Midbrain (tissue), 1 donor: Measurements from ENCODE around the gene DIP2C.
"Not testable (repeated sequence)": the region's sequence is repeated elsewhere in the genome, so short reads cannot be mapped to it uniquely, and the experiment has no call there.

Experiments used
- DNase-seq: peaks from one replicate; lab custom pipeline; 2025; lab: John Stamatoyannopoulos, UW

DIP2C gene

GRCh38 chr10:278707-279106 is 410.8 kb downstream of the DIP2C start:
- no peak for DNase-seq

DNA sequence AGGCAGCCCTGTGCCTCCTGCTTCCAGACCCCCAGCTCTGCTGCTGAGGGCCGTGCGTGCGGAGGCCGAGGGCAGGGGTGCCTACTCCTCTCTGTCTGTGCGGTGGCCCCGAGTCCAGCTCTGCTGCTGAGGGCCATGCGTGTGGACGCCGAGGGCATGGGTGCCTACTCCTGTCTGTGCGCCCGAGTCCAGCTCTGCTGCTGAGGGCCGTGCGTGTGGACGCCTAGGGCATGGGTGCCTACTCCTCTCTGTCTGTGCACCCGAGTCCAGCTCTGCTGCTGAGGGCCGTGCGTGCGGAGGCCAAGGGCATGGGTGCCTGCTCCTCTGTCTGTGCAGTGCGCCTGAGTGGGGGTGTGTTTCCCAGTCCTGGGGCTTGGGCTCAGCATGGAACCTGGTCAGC is 411.5 kb downstream of the DIP2C start:
- DNase-seq, result no peak

DNA sequence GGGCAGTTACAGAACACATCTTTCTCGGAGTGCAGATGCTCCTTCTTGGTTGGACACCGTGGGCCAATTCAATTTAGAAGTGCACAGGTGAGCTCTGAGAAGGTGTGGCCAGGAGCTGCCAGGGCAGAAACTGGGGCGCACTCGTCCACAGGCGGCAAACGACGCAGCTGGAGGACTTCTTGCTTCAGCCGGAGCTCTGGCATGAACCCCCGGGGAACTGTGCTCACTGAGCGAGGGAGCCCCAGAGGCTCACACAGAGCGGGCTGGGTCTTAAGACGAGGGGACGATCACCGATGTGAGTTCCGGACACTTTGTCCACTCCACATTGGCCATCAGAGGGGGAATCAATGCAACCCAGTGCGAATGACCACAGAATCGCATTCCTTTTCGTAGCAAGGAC is 413.8 kb downstream of the DIP2C start:
- DNase-seq, result no peak

- DNase-seq, result no peak
These were observed 414.6 kb downstream of the DIP2C start for GRCh38 chr10:274866-275265.

- no peak for DNase-seq
These were observed 416.4 kb downstream of the DIP2C start for GRCh38 chr10:273088-273487.

GRCh38 chr10:271722-272121 is 417.7 kb downstream of the DIP2C start:
- DNase-seq, result no peak

DNA sequence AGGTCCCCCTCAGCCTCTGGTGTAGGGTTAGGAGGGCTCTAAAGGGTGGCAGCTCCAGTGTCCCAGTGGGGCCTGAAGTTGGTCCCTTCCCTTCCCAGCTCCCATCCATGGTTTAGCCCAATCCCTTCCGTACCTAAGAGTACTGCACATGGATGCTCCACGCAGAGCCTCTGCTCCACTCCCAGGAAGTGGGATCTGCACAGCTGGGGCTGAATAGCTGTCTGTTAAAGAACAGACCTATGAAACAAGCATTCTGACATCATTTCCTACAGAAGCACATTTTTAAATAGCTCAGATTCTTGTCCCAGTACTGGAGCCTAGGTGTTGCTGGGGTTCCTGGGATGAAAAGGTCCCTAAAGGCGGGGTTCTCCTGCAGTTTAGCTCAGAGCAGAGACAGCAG is 418.3 kb downstream of the DIP2C start:
- no peak for DNase-seq

DNA sequence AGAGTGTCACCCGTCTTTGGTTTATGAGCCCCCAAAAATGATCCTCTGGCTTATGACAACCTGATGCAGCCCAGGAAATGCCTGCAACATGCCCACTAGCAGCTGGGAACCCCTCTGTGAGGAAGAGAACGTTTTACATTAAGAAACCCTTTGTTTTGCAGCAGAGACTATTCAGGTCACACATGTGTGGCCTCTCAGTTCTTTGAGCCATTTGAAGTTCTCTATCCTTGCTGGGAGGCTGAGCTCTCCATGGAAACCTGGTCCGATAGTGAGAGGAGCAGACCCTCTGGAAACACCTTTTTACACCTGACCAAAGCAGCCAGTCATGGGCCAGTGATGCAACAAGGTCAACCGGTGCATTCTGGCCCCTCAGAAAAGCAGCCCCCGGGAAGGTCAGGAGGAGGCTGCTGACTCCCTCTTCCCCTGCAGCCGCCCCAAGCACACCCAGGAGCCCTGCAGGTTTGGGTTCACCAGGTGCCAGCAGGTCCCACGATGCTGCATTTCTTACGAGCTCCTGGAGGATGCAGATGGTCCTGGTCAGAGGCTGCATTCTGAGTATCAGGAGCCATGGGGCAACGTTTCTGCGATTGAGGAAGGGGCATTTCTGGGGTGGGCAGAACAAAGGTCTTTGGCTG is 419.9 kb downstream of the DIP2C start:
- DNase-seq, result no peak

GRCh38 chr10:267705-268104 is 421.8 kb downstream of the DIP2C start:
- DNase-seq, result no peak

GRCh38 chr10:266974-267425 is 422.5 kb downstream of the DIP2C start:
- no peak for DNase-seq

DNA sequence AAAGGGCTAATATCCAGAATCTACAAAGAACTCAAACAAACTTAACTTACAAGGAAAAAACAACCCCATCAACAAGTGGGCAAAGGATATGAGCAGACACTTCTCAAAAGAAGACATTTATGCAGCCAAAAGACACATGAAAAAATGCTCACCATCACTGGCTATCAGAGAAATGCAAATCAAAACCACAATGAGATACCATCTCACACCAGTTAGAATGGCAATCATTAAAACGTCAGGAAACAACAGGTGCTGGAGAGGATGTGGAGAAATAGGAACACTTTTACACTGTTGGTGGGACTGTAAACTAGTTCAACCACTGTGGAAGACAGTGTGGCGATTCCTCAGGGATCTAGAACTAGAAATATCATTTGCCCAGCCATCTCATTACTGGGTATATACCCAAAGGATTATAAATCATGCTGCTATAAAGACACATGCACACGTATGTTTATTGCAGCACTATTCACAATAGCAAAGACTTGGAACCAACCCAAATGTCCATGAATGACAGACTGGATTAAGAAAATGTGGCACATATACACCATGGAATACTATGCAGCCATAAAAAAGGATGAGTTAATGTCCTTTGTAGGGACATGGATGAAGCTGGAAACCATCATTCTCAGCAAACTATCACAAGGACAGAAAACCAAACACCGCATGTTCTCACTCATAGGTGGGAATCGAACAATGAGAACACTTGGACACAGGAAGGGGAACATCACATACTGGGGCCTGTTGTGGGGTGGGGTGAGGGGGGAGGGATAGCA is 423.5 kb downstream of the DIP2C start:
- DNase-seq, result not testable (repeated sequence)

- not testable (repeated sequence) for DNase-seq
These were observed 424.4 kb downstream of the DIP2C start for GRCh38 chr10:265074-265440.

- not testable (repeated sequence) for DNase-seq
These were observed 425.1 kb downstream of the DIP2C start for GRCh38 chr10:264160-265073.

- no peak for DNase-seq
These were observed 428.5 kb downstream of the DIP2C start for GRCh38 chr10:260819-261429.

DNA sequence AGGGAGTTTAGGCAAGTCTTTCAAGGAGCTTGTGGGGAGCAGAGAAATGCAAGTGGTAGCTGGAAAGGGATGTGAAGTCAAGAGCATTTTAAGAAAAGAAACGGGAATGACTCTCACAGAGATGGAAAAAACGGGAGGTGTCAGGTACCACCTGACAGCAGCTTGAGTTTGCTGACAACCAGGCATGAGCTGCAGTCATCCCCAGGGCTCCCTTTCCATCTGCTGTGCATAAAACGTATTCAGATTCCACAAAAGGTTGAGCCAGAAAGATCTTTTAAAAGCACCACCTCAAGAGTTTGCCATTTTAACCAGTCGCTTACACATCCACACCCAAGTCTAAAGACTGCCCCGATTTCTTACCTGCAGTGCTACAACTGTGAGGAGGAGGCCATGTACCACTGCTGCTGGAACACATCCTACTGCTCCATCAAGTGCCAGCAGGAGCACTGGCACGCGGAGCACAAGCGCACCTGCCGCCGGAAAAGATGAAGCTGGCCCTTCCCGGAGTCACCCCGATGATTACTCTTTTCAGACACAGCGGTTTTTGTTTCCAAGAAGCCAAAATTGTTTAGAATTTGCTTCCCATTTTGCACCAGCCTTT is 437.4 kb downstream of the DIP2C start:
- no peak for DNase-seq

GRCh38 chr10:248307-248706 is 441.2 kb downstream of the DIP2C start:
- DNase-seq, result no peak

DNA sequence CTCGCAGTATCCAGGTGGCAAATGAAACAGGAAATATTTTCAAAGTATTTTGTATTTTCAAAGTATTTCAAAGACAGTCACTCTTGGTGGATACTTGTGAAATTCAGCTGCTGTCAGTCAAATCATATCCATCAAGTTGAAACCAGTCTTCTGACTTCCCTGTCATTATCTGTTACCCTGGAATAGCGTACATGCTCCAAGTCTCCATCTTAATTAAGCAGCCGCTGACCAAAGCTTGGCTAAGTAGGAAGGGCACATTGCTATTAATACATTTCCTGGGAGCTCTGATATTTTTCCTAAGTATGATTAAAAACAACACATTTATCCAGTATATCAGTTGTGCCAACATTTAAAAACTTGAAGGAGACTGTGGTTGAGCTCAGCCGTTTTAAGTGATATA is 442.0 kb downstream of the DIP2C start:
- no peak for DNase-seq

- no peak for DNase-seq
These were observed 443.0 kb downstream of the DIP2C start for GRCh38 chr10:246431-246830.

- peak; percentile 20 for DNase-seq
These were observed 445.2 kb downstream of the DIP2C start for GRCh38 chr10:244227-244626.

DNA sequence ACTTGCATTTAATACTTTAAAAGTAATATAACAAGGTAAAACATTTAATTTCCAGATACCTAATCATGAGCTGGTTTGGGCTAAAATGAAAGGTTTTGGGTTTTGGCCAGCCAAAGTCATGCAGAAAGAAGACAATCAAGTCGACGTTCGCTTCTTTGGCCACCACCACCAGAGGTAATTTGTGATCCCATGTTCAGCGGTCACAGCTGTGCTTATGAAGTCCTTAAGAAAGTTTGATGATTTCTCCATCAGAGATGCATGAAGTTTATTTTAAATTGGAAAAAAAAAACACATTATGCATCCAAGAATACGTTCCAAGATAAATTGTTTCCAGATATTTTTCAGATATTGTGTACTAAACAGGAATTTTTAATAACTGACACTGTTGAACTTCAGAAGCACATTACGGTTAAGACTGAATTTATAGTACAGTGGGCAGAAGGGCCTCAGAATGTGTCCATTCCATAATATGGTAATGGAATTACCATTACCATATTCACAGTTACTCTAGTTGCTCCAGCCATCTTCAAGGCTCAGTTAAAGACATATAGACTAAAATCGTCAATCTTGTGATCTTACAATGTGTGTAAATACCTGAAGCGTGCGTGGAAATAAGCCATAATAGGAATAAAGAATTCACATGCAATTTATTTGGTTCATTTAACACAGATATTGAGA is 447.4 kb downstream of the DIP2C start:
- DNase-seq, result no peak

GRCh38 chr10:241451-241850 is 448.0 kb downstream of the DIP2C start:
- no peak for DNase-seq
